SJSA1 (cell line): Measurements from ENCODE around the gene ADRA2B. TPM values are rescaled to one million over a fixed set of nuclear protein-coding genes. Genes with fewer than 3 reads are reported as not detected.

Source experiments
- DNase-seq, 2 experiments: peaks; one replicate each; pipeline ENCODE4 v3.0.0-alpha.2; 2015 to 2020; ENCODE audit warnings: low spot score in 2 of 2, low read depth in 1 of 2
- H3K27ac ChIP-seq: fragments of 250-450 bp; sonication (Bioruptor Pico); 2 replicates; pipeline ENCODE4 v1.5.1; 2020; ENCODE audit warnings: mild to moderate bottlenecking, moderate library complexity
- H3K27me3 ChIP-seq: fragments of 250-450 bp; sonication (Bioruptor Pico); replicated peaks from 2 replicates; pipeline ENCODE4 v1.5.1; 2020; ENCODE audit warnings: mild to moderate bottlenecking, moderate library complexity
- H3K36me3 ChIP-seq: fragments of 250-450 bp; sonication (Bioruptor Pico); 2 replicates; pipeline ENCODE4 v1.5.1; 2020; ENCODE audit warnings: mild to moderate bottlenecking
- H3K4me1 ChIP-seq: fragments of 250-450 bp; sonication (Bioruptor Pico); replicated peaks from 2 replicates; pipeline ENCODE4 v1.6.1; 2021; ENCODE audit warnings: mild to moderate bottlenecking
- H3K4me3 ChIP-seq: fragments of 250-450 bp; sonication (Bioruptor Pico); 2 replicates; pipeline ENCODE4 v1.5.1; 2020; ENCODE audit warnings: mild to moderate bottlenecking
- H3K9me3 ChIP-seq: fragments of 250-450 bp; sonication (Bioruptor Pico); replicated peaks from 2 replicates; pipeline ENCODE4 v1.5.1; 2020; ENCODE audit warnings: mild to moderate bottlenecking
- total RNA-seq: library from RNA; depleted of rRNA; stranded (reverse); fragments of >200 nt; shearing (Covaris generic); gene quantifications from 2 replicates; pipeline ENCODE4 v1.2.3, GENCODE V29; 2014

ADRA2B gene
- total RNA-seq, 1 experiment from 2014 or later, result not detected

DNA sequence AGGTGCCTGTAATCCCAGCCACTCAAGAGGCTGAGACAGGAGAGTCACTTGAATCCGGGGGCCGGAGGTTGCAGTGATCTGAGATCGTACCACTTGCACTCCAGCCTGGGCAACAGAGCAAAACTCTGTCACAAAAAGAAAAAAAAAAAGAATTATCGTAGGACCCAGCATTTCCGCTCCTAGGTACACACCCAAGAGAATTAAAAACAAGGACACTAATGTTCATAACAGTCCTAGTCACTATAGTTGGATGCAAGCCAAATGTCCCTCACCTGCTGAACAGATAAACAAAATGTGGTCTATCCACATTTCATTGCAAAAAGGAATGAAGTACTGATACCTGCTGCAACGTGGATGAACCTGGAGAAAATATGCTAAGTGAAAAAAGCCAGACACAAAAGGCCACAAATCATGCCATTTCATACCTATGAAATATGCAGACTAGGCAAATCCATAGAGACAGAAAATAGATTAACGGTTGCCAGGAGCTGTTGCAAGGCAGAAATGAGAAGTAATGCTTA is 21.2 kb downstream of the ADRA2B start:
- Histone ChIP-seq H3K27ac (no peak overlapping the region), H3K4me1 (no peaks in the 10 kb centered on the region), H3K36me3 (no peaks in the 10 kb centered on the region), H3K27me3 (peaks cover 7% of the 10 kb centered on the region; the same call in 1 of the 2 replicates), H3K4me3 (no peak overlapping the region), H3K9me3 (no peaks in the 10 kb centered on the region)
- DNase-seq, result no peak

- Histone ChIP-seq H3K4me1 (no peaks in the 10 kb centered on the region), H3K4me3 (no peak overlapping the region), H3K27me3 (peaks cover 7% of the 10 kb centered on the region; the same call in 1 of the 2 replicates), H3K9me3 (no peaks in the 10 kb centered on the region), H3K36me3 (no peaks in the 10 kb centered on the region), H3K27ac (no peak overlapping the region)
- peak in 1 of 2 experiments; percentile 25 for DNase-seq
Measured at GRCh38 chr2:96093528-96093927, 22.8 kb downstream of the ADRA2B start.

- peak in 1 of 2 experiments; percentile 22 for DNase-seq
- peaks cover 7% of the 10 kb centered on the region; the same call in 1 of the 2 replicates for H3K27me3 ChIP-seq
- H3K36me3 ChIP-seq, result no peaks in the 10 kb centered on the region
- no peak overlapping the region for H3K4me3 ChIP-seq
- no peaks in the 10 kb centered on the region for H3K9me3 ChIP-seq
- H3K4me1 ChIP-seq, result no peaks in the 10 kb centered on the region
- no peak overlapping the region for H3K27ac ChIP-seq
Measured at GRCh38 chr2:96092951-96093350, 23.4 kb downstream of the ADRA2B start.

DNA sequence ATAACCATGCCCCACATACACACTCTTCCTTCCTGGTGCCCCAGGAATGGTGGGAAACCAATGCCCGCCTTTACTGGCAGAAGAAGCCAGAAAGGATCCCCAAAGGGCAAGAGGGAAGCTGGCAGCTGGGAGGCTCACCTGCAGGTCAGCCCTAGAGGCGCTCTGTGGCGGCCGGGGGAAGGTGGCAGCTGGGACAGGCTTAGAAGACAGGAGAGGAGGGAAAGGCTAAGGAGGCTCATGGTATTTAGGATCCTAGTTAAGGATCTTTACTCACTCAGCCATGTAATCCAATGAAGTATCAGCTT is 23.8 kb downstream of the ADRA2B start:
- Histone ChIP-seq H3K4me3 (no peak overlapping the region), H3K9me3 (no peaks in the 10 kb centered on the region), H3K36me3 (no peaks in the 10 kb centered on the region), H3K27ac (no peak overlapping the region), H3K4me1 (no peaks in the 10 kb centered on the region), H3K27me3 (peaks cover 7% of the 10 kb centered on the region; the same call in 1 of the 2 replicates)
- DNase-seq, result no peak

DNA sequence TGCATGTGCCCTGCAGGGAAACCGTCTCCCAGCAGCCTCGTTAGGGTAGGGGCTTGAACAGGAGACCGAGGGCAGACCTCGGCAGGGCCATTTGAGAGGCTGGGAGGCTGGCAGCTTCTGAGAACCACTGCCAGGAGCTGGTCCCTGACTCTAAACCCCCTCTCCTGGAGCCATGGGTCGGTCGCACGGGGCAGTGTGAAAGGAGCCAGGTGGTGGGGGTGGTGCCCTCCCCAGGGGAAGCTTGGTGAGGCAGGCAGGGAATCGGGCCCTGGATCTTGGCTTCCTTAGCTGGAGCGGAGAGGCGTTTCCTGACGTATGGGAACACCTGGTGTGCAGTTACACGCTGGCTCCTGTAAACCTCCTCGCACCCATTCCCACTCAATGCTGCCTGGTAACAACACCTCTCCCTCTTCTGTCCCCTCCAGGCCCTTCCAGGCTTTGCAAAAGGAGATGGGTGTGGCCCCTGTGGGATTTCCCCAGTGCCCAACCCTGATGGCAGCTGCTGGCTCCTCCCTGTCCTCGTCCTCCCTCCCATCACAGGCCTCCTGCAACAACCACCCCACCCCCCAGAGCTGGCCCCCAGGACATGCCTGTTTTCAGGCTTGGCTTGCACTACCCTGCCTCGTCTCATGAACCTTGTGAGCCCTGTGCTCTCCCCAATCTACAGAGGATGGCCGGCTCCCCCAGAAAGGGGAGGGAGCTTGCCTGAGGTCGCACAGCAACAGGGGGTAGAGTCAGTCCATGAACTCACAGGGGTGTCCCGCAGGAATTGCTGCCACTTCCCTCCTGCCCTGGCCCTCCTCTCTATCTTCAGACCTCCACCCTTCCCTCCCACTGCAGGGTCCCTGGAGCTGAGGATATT is 24.4 kb downstream of the ADRA2B start:
- no peak overlapping the region for H3K4me3 ChIP-seq
- peaks cover 7% of the 10 kb centered on the region; the same call in 1 of the 2 replicates for H3K27me3 ChIP-seq
- H3K27ac ChIP-seq, result no peak overlapping the region

DNA sequence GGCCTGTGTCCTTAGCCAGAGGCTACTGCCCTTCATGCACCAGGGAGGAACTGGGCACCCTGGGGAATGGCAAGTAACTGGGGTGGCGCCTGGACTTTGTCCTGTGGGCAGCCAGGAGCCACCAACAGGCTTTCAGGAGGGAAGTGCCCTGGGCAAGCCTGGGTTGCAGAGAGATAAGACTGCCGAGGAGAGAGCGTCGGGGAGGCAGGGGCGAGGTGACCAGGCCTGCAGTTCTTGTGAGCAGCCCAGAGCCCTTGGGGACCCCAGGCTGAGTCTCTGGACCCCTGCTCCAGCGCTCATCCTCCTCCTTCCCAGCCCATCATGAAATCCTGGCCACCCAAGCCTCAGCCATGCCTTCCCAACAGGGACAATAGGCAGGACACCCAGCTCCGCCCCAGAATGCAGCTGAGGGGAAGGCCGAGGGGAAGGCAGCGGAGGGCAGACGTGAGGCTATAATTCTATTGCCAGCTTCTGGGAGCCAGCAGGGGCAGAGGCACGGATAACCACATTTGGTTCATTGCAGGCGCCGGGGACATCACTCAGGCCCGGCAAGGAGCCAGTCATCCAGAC is 25.1 kb downstream of the ADRA2B start:
- peaks cover 10% of the 10 kb centered on the region for H3K27me3 ChIP-seq
- no peak overlapping the region for H3K27ac ChIP-seq
- H3K4me1 ChIP-seq, result no peaks in the 10 kb centered on the region

More for the DNA sequence above, 24.4 kb downstream of the ADRA2B start:
- no peaks in the 10 kb centered on the region for H3K4me1 ChIP-seq
- peak in 1 of 2 experiments; percentile 40 for DNase-seq
- no peaks in the 10 kb centered on the region for H3K36me3 ChIP-seq
- H3K9me3 ChIP-seq, result no peaks in the 10 kb centered on the region

GRCh38 chr2:96090196-96090926 is 26.0 kb downstream of the ADRA2B start:
- Histone ChIP-seq H3K4me3 (no peak overlapping the region), H3K36me3 (no peaks in the 10 kb centered on the region), H3K4me1 (no peaks in the 10 kb centered on the region), H3K9me3 (no peaks in the 10 kb centered on the region), H3K27ac (no peak overlapping the region), H3K27me3 (peaks cover 8% of the 10 kb centered on the region)
- no peak for DNase-seq

More for the DNA sequence above, 25.1 kb downstream of the ADRA2B start:
- Histone ChIP-seq H3K36me3 (no peaks in the 10 kb centered on the region), H3K4me3 (no peak overlapping the region), H3K9me3 (no peaks in the 10 kb centered on the region)
- peak in 1 of 2 experiments; percentile 34 for DNase-seq

DNA sequence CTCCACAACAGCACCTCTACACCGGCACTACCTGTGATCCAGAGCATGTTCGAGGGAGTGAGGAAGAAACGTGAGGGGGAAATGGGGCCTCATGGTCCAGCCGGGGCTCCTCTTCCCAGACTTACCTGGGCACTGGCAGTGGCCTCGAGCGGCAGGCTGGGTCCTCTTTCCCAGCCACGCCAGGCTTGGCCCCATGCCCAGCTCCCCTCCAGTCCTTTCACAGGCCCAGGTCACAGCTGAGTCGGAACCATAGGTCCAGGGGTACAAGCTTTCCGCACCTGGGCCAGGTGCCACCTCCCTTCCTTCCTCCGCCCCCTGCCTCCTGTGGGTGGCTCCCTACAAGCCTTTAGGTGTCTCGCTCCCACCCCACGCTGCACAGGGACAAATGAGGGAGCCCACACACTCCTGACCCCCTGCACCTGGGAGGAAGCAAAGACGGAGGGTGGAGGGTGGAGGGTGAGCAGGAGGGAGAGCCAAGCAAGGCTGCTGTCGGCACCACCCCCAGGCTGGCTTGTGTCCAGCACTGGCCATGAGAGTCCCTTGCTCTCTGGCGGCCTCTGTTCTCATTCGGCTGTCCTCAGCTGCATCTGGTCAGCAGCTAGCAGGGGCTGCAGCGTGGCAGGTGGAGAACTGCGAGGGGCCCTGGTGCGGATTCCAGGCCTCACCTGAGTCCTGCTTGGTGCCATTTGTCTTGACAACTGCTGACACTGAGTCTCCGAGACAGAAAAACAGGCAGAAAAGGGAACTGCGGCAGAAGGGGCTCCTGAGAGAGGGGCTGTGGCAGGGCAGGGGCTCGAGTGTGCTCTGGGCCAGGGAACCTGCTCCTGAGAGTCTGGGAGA is 26.8 kb downstream of the ADRA2B start:
- H3K9me3 ChIP-seq, result no peaks in the 10 kb centered on the region
- DNase-seq, result peak in 1 of 2 experiments; percentile 28

GRCh38 chr2:96088340-96089335 is 27.7 kb downstream of the ADRA2B start:
- Histone ChIP-seq H3K4me3 (no peak overlapping the region), H3K27ac (no peak overlapping the region), H3K27me3 (peaks cover 2% of the 10 kb centered on the region; the same call in 1 of the 2 replicates), H3K36me3 (no peaks in the 10 kb centered on the region), H3K9me3 (no peaks in the 10 kb centered on the region), H3K4me1 (no peaks in the 10 kb centered on the region)
- peak in 1 of 2 experiments; percentile 31 for DNase-seq

More for the DNA sequence above, 26.8 kb downstream of the ADRA2B start:
- H3K36me3 ChIP-seq, result no peaks in the 10 kb centered on the region
- H3K4me3 ChIP-seq, result no peak overlapping the region
- H3K4me1 ChIP-seq, result no peaks in the 10 kb centered on the region
- peaks cover 3% of the 10 kb centered on the region; the same call in 1 of the 2 replicates for H3K27me3 ChIP-seq
- H3K27ac ChIP-seq, result no peak overlapping the region

- Histone ChIP-seq H3K4me1 (no peaks in the 10 kb centered on the region), H3K9me3 (no peaks in the 10 kb centered on the region), H3K36me3 (no peaks in the 10 kb centered on the region), H3K27ac (no peak overlapping the region), H3K27me3 (peaks cover 2% of the 10 kb centered on the region; the same call in 1 of the 2 replicates), H3K4me3 (no peak overlapping the region)
- no peak for DNase-seq
Measured at GRCh38 chr2:96087130-96087529, 29.2 kb downstream of the ADRA2B start.

DNA sequence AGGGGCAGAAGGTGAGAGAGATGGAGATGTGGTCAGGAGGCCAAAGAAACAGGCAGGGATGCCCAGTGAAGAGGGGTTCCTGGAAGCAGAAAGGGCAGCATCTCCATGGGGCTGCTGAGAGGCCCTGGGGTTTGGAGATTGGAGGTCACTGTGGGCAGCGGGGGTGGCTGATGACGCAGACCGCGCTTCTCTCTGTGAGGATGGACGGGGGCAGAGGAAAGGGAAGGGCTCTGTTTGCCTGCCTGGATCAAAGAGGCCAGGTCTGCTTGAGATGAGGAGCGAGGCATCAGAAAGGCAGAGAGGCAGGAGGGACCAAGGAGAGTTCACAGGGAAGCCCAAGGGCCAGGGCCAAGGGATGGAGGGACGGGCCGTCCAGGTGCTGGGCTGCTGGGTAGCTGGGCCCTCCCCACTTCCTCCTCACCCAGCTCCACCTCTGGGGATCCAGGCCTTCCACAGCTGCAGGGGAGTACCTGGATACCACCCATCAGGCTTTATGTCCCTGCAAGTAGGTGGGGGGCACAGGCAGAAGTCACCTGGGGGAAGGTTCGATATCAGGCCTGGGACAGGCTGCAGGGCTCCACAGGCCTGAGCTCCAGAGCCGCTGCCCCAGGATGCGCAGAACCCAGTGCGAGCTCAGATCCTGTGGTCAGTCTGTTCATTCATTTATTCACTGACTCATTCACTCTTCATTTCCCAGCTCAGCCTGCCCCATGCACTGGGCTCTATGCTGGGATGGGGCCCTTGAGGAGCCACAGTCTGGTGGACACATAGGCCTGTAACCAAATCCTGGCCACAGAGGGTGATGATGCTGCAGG is 30.6 kb downstream of the ADRA2B start:
- Histone ChIP-seq H3K4me1 (no peaks in the 10 kb centered on the region), H3K36me3 (no peaks in the 10 kb centered on the region), H3K27me3 (peaks cover 2% of the 10 kb centered on the region; the same call in 1 of the 2 replicates), H3K4me3 (no peak overlapping the region), H3K27ac (no peak overlapping the region), H3K9me3 (no peaks in the 10 kb centered on the region)
- peak in 1 of 2 experiments; percentile 32 for DNase-seq
